ENCODE measurements around the gene NTN4. TPM values are rescaled to one million over a fixed set of nuclear protein-coding genes. Genes with fewer than 3 reads are reported as not detected.
"Not testable (repeated sequence)": the region's sequence is repeated elsewhere in the genome, so short reads cannot be mapped to it uniquely, and the experiment has no call there.

The NTN4 gene
- polyA plus RNA-seq (2012; ENCODE audit: insufficient read depth, insufficient read length), result 1.5 TPM

GRCh38 chr12:95790033-95790916 lies at the start of gene NTN4:
NTN4 (minus strand) TSS chr12:95790764; CDS start chr12:95790309, 455 bp downstream.
- DNase-seq (ENCODE audit: low read depth, low spot score), result no peak
- peak within 1 kb of the TSS; percentile 37 for H3K4me3 ChIP-seq (ENCODE audit: low read length)

DNA sequence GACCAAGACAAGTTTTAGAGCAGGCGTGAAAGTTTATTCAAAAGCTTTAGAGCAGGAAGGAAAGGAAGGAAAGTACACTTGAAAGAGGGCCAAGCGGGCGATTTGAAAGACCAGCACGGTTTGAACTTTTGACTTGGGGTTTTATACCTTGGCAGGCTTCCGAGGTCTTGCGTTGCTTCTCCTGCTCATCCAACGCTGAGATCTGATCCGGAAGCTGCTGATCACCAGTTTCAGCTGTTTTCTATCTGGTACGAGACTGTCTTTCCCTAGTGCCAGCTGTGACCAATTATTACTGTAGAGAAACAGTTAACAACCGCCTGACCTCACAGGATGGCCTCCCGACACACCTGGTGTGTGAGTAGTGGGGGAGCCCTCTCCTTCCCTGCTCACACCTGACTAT lies 47.6 kb upstream of the NTN4 start:
- H3K4me3 ChIP-seq (ENCODE audit: low read length), result 0 out of 2 replicates have a peak overlapping the region, but pooled peaks have one; percentile 9

DNA sequence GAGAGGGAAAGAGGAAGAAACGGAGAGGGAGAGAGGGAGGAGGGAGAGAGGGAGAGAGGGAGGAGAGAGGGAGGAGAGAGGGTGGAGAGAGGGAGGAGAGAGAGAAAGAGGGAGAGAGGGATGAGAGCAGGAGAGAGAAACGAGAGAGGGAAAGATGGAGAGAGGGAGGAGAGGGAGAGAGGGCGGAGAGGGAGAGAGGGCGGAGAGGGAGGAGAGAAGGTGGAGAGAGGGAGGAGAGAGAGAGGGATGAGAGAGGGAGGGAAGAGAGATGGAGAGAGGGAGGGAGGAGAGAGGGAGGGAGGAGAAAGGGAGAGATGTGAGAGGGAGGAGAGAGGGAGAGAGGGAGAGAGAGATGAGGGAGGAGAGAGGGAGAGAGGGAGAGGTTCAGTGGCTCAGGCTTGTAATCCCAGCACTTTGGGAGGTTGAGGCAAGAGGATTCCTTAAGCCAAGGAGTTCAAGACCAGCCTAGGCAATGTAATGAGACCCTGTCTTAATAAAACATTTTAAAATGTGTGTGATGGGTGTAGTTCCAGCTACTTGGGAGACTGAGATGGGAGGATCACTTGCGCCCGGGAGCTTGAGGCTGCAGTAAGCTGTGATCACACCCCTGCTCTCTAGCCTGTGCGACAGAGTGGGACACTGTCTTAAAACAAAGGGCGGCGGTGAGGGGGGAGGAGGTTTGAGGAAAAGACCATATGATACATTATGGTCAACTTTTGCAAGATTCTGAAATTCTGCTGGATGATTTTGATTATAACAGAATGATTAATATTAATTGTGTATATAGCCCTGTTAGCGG lies 46.9 kb upstream of the NTN4 start:
- no peak overlapping the region for H3K4me3 ChIP-seq (ENCODE audit: low read length)
- no peak for DNase-seq (ENCODE audit: low read depth, low spot score)

More for the DNA sequence above, 47.6 kb upstream of the NTN4 start:
- peak; percentile 64 for DNase-seq (ENCODE audit: low read depth, low spot score)

DNA sequence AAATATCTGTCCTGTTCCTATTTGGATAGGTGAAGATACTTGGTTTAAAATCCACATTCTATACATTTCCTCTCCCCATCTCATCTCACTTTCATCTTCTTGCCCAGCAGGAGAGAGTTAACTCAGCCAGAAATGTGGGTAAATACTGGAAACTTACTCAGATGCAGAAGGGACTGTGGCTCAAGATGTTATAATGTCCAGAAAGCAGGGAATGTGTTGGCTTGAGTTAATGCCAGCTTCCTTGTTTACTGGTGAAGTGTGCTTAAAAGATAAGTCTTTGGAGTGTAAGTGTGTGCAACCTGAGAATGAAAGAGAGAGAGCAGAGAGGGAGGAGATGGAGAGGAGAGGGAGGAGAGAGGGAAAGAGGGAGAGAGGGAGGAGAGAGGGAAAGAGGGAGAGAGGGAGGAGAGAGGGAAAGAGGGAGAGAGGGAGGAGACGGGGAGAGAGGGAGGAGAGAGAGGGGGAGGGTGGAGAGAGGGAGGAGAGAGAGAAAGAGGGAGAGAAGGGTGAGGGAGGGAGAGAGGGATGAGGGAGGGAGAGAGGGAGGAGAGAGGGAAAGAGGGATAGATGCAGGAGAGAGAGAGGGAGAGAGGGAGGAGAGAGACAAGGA lies 46.2 kb upstream of the NTN4 start:
- no peak overlapping the region for H3K4me3 ChIP-seq (ENCODE audit: low read length)
- DNase-seq (ENCODE audit: low read depth, low spot score), result no peak

GRCh38 chr12:95836185-95836609 lies 45.6 kb upstream of the NTN4 start:
- no peak overlapping the region for H3K4me3 ChIP-seq (ENCODE audit: low read length)
- DNase-seq (ENCODE audit: low read depth, low spot score), result no peak

GRCh38 chr12:95834572-95834971 lies 44.0 kb upstream of the NTN4 start:
- no peak overlapping the region for H3K4me3 ChIP-seq (ENCODE audit: low read length)
- no peak for DNase-seq (ENCODE audit: low read depth, low spot score)

DNA sequence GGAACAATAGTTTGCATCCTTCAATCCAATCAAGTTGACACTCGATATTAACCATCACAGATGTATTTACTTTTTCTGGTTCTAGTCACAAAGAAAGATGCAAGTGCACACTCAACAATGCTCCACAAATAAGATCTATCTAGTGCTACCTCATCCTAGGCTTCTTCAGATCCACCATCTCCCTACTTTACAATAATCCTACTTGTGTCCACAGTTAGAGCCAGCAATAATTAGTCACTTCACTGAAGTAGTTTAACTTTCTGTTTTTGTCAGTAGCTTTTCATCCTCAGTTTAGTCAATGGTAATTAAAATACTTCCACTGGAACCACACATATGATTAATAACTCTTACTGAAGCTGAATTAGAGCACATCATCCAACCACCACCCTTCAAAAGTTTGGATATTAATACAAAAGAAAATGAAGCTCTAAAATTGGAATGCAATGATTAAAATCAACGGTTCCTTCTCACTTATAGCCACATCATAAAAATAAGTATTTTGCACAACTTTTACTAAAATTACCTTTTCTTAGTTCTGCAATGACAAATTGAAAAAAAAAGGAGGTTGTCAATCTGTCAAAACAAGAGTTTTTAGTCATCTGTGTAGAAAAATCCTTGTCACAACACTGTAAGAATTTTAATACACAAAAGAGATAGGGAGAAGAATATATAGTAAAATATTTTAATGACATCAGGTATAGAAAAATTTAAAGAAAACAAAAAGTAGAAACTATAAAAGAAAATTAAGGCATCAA lies 39.9 kb upstream of the NTN4 start:
- DNase-seq (ENCODE audit: low read depth, low spot score), result no peak
- no peak overlapping the region for H3K4me3 ChIP-seq (ENCODE audit: low read length)

DNA sequence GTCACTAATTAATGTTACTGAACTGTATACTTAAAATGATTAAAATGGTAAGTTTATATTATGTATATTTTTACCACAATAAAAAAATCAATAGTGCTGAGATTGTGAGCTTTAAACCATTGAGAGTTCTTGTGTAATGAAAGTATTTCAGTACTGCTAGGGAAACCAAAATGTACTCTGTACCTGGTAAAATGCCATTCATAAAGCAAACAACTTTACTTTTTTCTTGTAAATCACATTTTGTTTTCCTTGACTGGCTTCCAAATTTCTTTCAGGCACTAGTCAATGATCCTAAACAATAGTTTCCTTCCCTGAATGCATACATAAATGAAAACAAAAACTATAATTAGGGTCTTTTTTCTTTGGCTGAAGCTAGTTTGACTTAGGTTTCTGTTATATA lies 38.8 kb upstream of the NTN4 start:
- DNase-seq (ENCODE audit: low read depth, low spot score), result no peak
- H3K4me3 ChIP-seq (ENCODE audit: low read length), result no peak overlapping the region

DNA sequence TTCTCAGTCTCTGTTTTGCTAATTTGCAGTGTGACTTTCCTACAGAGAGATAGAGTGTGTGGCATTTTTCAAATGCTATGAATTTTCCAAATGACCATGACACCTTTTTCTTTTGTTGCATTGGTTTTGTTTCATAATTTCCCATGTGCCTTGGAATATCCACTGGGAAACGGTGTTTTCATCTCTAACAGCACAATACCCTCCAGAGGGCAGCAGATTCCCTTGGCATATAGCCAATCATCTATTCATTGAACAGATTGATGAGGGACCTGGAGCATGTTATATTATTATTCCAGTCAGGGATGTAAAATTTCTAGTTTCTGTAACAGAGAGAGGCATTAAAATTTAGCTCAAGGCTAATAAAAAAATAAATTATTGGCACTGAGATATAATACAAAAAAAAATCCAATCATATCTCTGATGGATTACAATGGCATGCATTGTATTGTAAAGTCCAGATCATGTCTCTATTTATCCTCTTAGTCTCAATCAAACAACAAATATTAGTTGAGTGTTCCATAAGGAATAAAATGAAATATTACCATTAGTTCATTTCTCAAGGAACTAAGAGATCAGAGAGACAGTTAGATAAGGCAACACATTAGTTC lies 29.6 kb upstream of the NTN4 start:
- DNase-seq (ENCODE audit: low read depth, low spot score), result no peak
- no peak overlapping the region for H3K4me3 ChIP-seq (ENCODE audit: low read length)

- no peak overlapping the region for H3K4me3 ChIP-seq (ENCODE audit: low read length)
- DNase-seq (ENCODE audit: low read depth, low spot score), result peak; percentile 24
These were observed 25.2 kb upstream of the NTN4 start for GRCh38 chr12:95815632-95816212.

GRCh38 chr12:95812155-95812554 lies 21.6 kb upstream of the NTN4 start:
- H3K4me3 ChIP-seq (ENCODE audit: low read length); DNase-seq (ENCODE audit: low read depth, low spot score): not testable (repeated sequence)

GRCh38 chr12:95810411-95810810 lies 19.8 kb upstream of the NTN4 start:
- no peak for DNase-seq (ENCODE audit: low read depth, low spot score)
- H3K4me3 ChIP-seq (ENCODE audit: low read length), result no peak overlapping the region

DNA sequence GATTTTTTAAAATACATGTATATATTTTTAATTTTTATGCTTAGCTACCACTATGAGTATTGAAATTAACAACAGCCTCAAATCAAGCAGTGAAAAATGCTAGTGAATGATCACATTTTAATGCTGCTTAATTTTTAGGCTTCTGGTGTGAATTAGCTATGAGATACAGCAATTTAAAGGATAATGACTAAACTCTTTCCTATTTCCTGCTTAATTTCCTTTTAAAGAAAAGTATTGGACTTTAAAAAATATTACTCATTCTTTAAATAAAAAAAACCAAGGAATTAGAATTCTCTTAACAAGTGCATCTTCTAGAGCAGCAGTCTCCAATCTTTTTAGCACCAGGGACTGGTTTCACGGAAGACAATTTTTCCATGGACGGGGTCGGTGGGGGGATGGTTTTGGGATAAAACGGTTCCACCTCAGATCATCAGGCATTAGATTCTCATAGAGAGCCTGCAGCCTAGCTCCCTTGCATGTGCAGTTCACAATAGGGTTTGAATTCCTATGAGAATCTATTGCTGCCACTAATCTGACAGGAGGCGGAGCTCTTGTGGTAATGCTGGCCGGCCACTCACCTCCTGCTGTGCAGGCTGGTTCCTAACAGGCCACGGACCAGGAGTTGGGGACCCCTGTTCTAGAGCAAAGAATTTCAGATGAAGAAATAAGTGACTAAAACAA lies 18.6 kb upstream of the NTN4 start:
- no peak overlapping the region for H3K4me3 ChIP-seq (ENCODE audit: low read length)
- DNase-seq (ENCODE audit: low read depth, low spot score), result no peak

DNA sequence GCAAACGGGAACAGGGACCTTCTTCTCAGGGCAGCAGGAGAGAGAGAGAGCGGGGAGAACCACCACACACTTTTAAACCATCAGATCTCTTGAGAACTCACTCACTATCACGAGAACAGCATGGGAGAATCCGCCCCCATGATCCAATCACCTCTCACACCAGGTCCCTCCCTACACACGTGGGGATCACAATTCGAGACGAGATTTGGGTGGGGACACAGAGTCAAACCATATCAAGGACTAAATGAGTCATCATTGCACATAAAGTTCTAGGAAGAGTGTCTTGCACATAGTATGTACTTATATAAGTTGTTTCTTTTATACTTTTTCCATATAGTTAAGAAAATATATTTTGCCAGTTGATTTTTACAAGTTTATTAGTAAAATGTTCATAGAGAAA lies 17.6 kb upstream of the NTN4 start:
- DNase-seq (ENCODE audit: low read depth, low spot score), result no peak
- H3K4me3 ChIP-seq (ENCODE audit: low read length), result no peak overlapping the region

DNA sequence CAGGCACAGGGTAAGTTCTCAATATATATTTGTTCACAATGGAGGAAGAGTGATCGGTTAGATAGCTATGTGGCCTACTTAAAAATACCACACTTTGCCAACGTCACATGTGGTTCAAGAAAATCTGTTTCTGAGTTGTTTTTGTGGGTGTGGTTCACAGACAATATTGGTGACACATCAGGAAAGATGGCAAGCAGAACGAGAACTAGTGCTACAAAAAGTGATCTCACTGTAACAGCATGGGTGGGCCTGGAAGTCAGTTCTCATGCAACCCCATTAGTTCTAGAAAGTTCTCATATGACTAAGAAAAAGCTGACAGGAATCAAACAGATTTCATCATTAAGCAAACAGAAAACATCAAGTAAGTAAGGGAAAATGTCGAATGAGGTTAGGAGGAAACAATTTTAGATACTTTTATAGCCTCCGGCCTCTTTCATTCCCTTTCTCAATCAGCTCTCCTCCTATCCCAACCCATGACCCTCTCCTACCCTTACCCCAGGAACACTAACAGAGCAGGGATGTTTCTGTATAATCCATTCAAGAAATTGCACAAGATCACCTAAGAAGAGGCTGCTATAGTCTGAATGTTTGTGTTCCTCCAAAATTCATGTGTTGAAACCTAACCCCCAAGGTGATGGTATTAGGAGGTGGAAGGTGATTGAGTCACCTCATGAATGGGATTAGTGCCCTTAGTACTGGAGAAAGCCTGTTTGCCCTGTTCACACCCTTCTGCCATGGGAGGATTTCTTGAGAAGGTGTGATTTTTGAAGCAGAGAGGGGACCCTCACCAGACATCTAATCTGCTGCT lies 15.5 kb upstream of the NTN4 start:
- no peak overlapping the region for H3K4me3 ChIP-seq (ENCODE audit: low read length)

DNA sequence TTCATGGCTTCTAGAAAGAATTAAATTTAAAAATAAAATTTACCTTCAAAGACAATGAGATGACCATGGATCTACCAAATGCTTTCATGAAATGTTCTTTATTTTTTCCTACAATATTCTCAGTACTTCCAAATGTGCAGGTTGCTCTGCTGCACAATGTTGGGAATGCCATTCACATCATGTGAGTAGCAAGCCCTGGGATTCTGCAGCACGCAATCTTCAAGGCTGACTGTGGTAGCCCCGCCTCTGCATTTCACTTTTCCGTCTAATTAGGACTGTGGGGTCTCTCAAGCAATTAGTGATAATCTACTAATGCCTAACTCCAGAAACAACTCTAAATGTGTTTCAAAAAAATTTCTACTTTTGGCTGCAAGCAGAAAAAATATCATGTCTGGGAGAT lies 13.7 kb upstream of the NTN4 start:
- no peak for DNase-seq (ENCODE audit: low read depth, low spot score)

More for the DNA sequence above, 15.5 kb upstream of the NTN4 start:
- DNase-seq (ENCODE audit: low read depth, low spot score), result peak; percentile 18

DNA sequence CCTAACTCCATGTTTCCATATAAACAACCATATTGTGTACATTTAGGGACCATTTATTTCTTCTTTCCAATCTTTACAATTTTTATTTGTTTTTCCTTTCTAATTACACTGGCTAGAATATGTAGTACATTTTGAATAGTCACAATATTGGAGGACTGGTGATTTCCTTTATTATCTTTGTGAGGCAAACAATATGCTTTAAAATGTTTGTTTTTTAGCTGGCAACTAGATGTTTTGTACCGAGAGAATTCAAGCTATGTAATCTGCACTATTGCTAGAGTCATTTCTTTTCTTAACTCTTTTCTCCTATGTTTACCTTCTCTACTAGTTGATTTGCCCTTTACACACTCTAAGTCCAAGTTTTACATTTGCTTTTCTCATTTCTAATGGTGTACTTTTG lies 13.3 kb upstream of the NTN4 start:
- H3K4me3 ChIP-seq (ENCODE audit: low read length), result no peak overlapping the region
- no peak for DNase-seq (ENCODE audit: low read depth, low spot score)

More for the DNA sequence above, 13.7 kb upstream of the NTN4 start:
- H3K4me3 ChIP-seq (ENCODE audit: low read length), result no peak overlapping the region
